Kidney (tissue), 14 donors: ENCODE data around the gene LARP1B. TPM values are rescaled to one million over a fixed set of nuclear protein-coding genes. Genes with fewer than 3 reads are reported as not detected.

Source experiments
- DNase-seq, 5 donors: peaks; one replicate each; pipeline ENCODE4 v3.0.0-alpha.2; 2013 to 2020
- FAIRE-seq: peaks from 2 replicates; lab custom pipeline; 2012; peaks lifted over from hg19 to GRCh38; lab: Jason Lieb, UNC
- H3K27ac ChIP-seq, 2 donors: one replicate each; pipeline ENCODE4 v1.7.0; 2013; ENCODE audit warnings: low read depth in 2 of 2, low read length in 2 of 2, inconsistent platforms in 1 of 2
- H3K27me3 ChIP-seq: one replicate; pipeline ENCODE4 v1.7.1; 2013; ENCODE audit warnings: low read length, inconsistent platforms; ENCODE audit not compliant: control insufficient read depth, insufficient read depth
- H3K36me3 ChIP-seq, 3 donors: one replicate each; pipeline versions ENCODE4 v1.7.0 to v1.7.1; 2013; ENCODE audit warnings: low read length in 3 of 3, control low read depth in 1 of 3, inconsistent platforms in 1 of 3; ENCODE audit not compliant: insufficient read depth in 3 of 3, control insufficient read depth in 2 of 3
- H3K4me1 ChIP-seq, 3 donors: one replicate each; pipeline versions ENCODE4 v1.7.0 to v1.7.1; 2013; ENCODE audit warnings: low read length in 3 of 3, inconsistent platforms in 1 of 3, low read depth in 1 of 3; ENCODE audit not compliant: control insufficient read depth in 2 of 3, insufficient read depth in 2 of 3
- H3K4me3 ChIP-seq, 3 donors: one replicate each; pipeline versions ENCODE4 v1.7.0 to v1.8.1; 2013; ENCODE audit warnings: low read length in 3 of 3, control low read depth in 1 of 3, inconsistent platforms in 1 of 3
- H3K9ac ChIP-seq, 3 donors: one replicate each; pipeline versions ENCODE4 v1.7.0 to v1.7.1; 2013; ENCODE audit warnings: low read length in 3 of 3, control low read depth in 1 of 3, inconsistent platforms in 1 of 3
- H3K9me3 ChIP-seq, 3 donors: one replicate each; pipeline versions ENCODE4 v1.7.0 to v1.7.1; 2013; ENCODE audit warnings: low read length in 3 of 3, control low read depth in 1 of 3, inconsistent platforms in 1 of 3; ENCODE audit not compliant: control insufficient read depth in 2 of 3, insufficient read depth in 1 of 3
- CTCF ChIP-seq: IDR thresholded peaks from 3 replicates; pipeline ENCODE4 v1.5.1; 2012; ENCODE audit warnings: mild to moderate bottlenecking, moderate library complexity, borderline replicate concordance; ENCODE audit not compliant: insufficient read depth; ENCODE audit errors: extremely low read depth
- intact Hi-C: fragments of 100-400 bp; cut with DNase I; formaldehyde crosslinking; loops from one replicate; pipeline ENCODE4 v1.11.1; 2022
- polyA plus RNA-seq: library from polyadenylated mRNA; stranded (reverse); fragments of 350-450 nt; fragmentation: Illumina TruSeq; extraction: RNeasy Lipid Tissue Mini Kit (QIAGEN cat#74804); gene quantifications from one replicate; pipeline ENCODE4 v1.2.3, GENCODE V29; 2014; ENCODE audit warnings: low read depth, low replicate concordance; ENCODE audit not compliant: insufficient read depth
- total RNA-seq: library from RNA; stranded (reverse); fragmentation: NEBNext Ultra II Directional; extraction: Animal tissue kit (Norgen Biotek cat#: 25700); gene quantifications from one replicate; pipeline ENCODE4 v1.2.1, GENCODE V29; 2021
- donor health status: control.
- donor health status: control.
- donor health status: control.
- donor health status: control.
- donor health status: control.
- donor health status: DM: yes; HTN: yes; CAD: no.
- donor health status: Normal renal cell carcinoma (clear cell type).

Gene LARP1B
- total and polyA plus RNA-seq, 2 donors from 2014 or later, result 9.3 to 24.9 TPM

- Histone ChIP-seq H3K9ac (no peak overlapping the region), H3K27me3 (no peaks in the 10 kb centered on the region), H3K36me3 (no peaks in the 10 kb centered on the region), H3K27ac (no peak overlapping the region), H3K4me1 (no peaks in the 10 kb centered on the region), H3K4me3 (no peak overlapping the region), H3K9me3 (no peaks in the 10 kb centered on the region)
- no peak for DNase-seq
- TF ChIP-seq CTCF, result no peak
- FAIRE-seq, result no peak
- intact Hi-C loops, result no loop called here
Observed at GRCh38 chr4:128135391-128135790, 74.3 kb downstream of the LARP1B start.

DNA sequence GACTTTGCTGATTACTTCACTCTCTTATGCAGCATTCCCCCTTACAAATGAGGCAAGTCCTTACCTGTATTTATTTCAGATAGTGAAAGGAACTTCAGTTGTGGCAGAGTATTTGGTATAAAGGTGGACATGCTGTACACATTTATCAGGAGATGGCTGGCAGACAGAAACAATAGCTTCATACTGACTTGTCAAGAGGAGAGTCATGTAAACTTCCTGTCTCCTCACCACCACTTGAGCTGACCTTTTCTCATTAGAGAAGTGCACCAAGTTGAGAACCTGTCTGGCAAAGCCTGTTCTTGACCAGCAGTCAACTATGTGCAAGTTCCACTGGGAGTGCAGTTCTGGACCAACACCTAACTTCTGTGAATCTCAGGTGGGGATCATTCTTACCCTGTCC, 80.8 kb downstream of the LARP1B start:
- Histone ChIP-seq H3K4me3 (no peak overlapping the region), H3K27ac (no peak overlapping the region), H3K27me3 (no peaks in the 10 kb centered on the region), H3K4me1 (no peaks in the 10 kb centered on the region), H3K36me3 (peaks cover 0 to 3% (median 2%) of the 10 kb centered on the region in 3 donors), H3K9me3 (peaks cover 0 to 5% (median 0%) of the 10 kb centered on the region in 3 donors), H3K9ac (no peak overlapping the region)
- FAIRE-seq (no peak), DNase-seq (no peak)
- TF ChIP-seq CTCF, result no peak
- intact Hi-C loops, result no loop called here

DNA sequence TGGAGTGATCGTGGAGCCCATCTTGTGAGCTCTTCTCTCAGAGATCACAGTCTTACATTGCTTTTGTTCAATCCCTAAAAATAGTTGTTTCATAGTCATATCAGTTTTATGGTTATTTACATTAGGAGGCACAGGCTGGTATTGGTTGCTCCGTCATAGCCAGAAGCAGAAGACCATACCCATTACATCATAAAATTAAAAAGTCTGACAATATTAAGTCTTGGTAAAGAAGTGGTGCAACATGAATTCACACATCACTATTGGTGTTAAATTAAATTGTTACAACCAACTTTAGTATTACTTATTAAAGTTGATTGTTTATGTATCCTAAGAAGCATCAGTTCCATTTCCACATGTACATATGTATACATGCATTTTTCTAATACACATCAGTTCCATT, 84.6 kb downstream of the LARP1B start:
- TF ChIP-seq CTCF, result no peak
- H3K36me3 ChIP-seq, result peaks cover 0 to 3% (median 2%) of the 10 kb centered on the region in 3 donors
- no peak overlapping the region for H3K9ac ChIP-seq
- intact Hi-C loops, result no loop called here
- H3K9me3 ChIP-seq, result peaks cover 0 to 5% (median 0%) of the 10 kb centered on the region in 3 donors
- DNase-seq (no peak), FAIRE-seq (no peak)
- H3K27me3 ChIP-seq, result no peaks in the 10 kb centered on the region
- H3K4me3 ChIP-seq, result no peak overlapping the region
- H3K27ac ChIP-seq, result no peak overlapping the region
- H3K4me1 ChIP-seq, result no peaks in the 10 kb centered on the region

DNA sequence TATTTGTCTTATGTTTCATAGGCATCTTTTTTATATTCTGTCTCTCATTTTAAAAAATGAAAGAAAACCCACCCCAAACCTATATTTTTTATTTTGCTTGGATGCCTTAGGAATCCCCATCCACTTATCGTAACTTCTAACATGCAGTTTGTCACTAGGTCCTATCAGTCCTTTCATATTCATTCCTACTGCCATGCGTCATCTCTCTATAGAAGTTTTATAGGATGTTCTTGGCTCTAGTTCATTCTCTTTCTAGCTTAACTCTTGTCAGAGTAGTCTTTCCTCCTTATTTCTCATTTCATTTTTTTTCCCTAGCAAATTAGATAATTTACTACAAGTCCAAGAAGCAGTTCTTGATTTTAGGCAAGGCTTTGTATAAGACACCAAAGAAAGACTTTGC, 92.7 kb downstream of the LARP1B start:
- no peaks in the 10 kb centered on the region for H3K4me1 ChIP-seq
- no peak for TF ChIP-seq CTCF
- no peak overlapping the region for H3K9ac ChIP-seq
- FAIRE-seq (no peak), DNase-seq (peak in 2 of 5 donors; percentile 4 to 24)
- no peaks in the 10 kb centered on the region for H3K27me3 ChIP-seq
- H3K9me3 ChIP-seq, result no peaks in the 10 kb centered on the region
- intact Hi-C loops, result no loop called here
- no peaks in the 10 kb centered on the region for H3K36me3 ChIP-seq
- H3K27ac ChIP-seq, result no peak overlapping the region
- no peak overlapping the region for H3K4me3 ChIP-seq
